Myocyte (in vitro differentiated cells): Measurements from ENCODE around the gene SLC29A3. TPM values are rescaled to one million over a fixed set of nuclear protein-coding genes. Genes with fewer than 3 reads are reported as not detected.

Source experiments
- DNase-seq: peaks from one replicate; pipeline ENCODE4 v3.0.0-alpha.2; 2012; ENCODE audit warnings: low read depth
- total RNA-seq: library from RNA; depleted of rRNA; stranded (reverse); fragments of >200 nt; gene quantifications from 2 replicates; pipeline ENCODE4 v1.2.3, GENCODE V29; 2014

SLC29A3 gene
- total RNA-seq, 1 donor from 2014 or later, result 1.3 TPM

DNA sequence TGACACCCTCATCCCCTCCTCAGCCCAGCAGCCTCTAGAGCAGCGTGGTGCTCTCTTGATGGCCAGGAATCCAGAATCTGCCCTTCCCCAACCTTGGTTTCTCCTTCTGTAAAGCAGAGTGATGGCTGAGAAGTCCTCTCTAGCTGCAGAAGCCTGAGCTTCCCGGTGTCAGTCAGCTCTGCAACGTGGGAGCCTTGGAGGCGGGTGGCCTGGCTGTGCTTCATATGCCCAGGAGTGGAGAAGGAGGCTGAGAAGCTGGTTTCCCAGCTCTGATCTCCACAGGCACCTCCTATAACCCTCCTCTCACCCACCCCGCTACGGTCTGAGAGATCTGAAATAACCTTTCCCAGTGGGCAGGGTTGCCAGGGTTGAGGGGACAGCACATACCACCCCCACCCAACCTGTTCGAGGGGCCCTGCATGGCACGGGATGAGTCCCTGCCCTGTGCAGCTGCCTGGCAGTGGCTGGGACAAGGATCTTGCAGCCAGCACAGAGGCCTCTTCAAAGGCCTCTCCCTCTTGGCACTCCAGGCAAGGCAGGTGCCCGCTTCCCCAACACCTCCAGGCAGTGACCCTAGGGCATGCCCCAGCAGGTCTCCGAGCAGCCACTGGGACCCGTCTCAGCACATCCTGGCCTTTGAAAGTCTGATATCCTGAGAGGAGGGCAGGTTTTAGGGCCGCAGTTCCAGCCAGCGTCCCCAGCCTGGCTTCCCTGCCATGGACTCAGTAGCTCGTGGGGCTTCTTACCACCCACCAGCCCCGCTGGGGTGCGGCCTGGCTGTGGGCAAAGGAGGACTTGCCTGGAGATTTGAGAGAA is 18.3 kb upstream of the SLC29A3 start:
- no peak for DNase-seq

DNA sequence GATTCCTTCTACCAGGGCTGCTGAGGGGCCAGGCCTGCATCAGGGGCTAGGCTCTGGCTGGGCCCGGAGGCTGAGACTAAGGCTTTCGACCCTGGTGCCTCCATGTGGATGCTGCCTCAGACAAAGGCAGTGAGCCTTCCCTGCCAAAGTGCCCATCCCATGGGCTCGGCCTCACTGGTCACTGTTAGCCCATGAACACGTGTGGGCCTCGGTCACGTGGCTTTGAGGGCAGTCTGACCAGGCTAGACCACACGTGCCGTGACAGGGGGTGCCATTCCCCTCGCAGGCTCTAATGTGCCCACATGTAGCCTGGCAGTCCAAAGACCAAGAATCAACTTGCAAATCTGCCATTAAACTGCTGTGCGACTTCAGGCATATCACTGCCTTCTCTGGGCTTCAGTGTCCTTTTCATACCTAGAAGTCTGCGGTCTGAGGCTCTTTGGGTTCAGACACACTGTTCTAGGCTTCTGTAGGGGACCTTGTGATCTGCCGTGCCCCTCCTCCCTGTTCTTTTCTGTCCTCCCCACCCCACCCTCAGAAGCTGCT is 17.6 kb upstream of the SLC29A3 start:
- no peak for DNase-seq

DNA sequence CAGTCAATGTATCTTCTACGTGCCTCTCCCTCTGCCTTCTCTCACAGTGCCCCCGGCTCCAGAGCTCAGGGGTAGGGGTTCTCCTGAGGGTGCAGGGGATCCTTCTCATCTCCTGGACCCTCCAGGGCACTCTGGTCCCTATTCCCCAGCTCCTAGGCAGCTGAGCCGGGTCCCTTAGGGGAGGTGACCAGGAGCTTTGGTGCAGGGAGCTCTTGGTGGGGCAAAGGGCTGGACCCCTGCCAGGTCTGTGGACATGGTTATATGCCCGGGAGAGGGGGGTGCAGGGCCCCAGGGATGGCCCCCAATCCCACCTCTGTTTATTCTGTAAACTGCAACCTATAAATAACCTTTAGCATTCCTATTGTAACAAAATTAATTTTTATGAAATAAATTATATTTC is 16.6 kb upstream of the SLC29A3 start:
- DNase-seq, result no peak

DNA sequence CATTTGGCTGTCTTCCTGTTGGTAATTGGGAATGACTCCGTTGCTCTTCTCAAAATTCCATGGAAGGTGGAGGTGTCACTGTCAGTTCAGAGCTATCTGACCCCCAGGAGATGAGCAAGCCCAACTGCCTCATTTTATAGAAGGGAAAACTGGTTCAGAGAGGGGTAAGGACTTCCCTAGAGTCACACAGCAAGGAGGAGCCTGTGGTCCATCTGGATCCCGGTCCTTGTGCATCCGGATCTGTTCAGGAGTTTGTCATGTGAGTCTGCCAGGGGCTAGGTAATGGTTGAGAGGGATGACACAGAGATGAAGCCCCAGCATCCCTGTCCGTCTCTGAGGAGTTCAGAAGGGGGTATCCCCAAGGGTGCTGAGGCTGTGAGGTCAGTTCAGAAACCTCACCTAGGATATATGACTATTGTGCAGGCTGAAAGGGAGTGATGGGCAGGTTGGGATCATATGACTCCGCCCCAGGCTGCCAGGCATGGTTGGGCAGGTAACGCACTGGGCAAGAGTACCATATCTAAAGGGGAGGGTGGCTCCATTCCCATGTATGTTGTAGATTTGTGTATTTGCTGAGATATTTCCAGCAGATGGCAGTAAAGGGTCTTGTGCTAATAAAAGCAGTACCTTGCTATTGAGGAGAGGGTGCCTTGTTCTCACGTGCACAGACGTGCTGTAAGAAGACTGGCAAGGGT is 16.0 kb upstream of the SLC29A3 start:
- DNase-seq, result peak; percentile 57

GRCh38 chr10:71303569-71303907 is 15.5 kb upstream of the SLC29A3 start:
- no peak for DNase-seq

GRCh38 chr10:71304914-71305313 is 14.1 kb upstream of the SLC29A3 start:
- no peak for DNase-seq

GRCh38 chr10:71306979-71307378 is 12.1 kb upstream of the SLC29A3 start:
- DNase-seq, result no peak

DNA sequence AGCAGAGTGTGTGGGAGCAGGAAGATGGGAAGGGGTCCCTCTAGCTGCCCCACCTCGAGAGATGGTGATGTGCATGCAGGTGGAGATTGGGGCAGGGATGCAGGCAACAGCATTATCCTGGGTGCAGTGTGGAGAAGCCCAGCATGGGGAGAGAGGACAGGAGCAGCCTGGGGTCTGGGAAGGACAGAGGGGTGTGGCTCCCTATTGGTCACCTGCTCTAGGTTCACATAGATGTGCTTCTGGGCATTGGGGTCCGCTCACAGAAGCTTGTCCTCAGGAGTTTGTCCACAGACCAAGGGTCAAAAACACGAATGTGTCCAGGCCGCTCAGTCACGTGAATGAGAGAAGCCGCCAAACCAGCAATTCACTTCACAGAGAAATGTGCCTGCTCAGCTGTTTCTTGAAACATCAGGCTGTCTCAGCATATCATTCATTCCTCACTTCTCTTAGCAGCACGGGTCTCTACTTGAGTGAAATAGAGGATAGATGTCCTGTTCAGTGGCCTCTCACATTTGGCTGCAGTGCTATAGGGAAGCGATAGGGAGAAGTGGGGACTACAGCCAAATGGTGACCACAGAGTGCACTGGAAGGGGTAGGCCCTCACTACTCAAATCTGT is 11.5 kb upstream of the SLC29A3 start:
- DNase-seq, result no peak

GRCh38 chr10:71308244-71308643 is 10.8 kb upstream of the SLC29A3 start:
- no peak for DNase-seq

- DNase-seq, result no peak
Observed at GRCh38 chr10:71308985-71309384, 10.1 kb upstream of the SLC29A3 start.

GRCh38 chr10:71309919-71310318 is 9.1 kb upstream of the SLC29A3 start:
- DNase-seq, result no peak

DNA sequence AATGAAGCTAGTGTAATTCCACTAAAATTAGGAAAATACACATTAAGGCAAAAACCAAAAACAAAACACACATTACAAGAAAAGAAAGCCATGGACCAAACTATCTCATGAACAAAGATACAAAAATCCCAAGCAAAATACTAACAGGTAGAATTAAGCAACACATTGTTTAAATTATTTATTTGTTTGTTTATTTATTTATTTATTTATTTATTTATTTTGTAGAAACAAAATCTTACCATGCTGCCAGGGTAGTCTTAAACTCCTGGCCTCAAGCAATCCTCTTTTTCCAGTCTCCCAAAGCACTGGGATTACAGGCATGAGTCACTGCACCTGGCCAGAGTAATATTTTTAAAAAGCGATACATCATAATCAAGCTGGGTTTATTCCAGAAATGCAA is 6.8 kb upstream of the SLC29A3 start:
- peak; percentile 16 for DNase-seq

DNA sequence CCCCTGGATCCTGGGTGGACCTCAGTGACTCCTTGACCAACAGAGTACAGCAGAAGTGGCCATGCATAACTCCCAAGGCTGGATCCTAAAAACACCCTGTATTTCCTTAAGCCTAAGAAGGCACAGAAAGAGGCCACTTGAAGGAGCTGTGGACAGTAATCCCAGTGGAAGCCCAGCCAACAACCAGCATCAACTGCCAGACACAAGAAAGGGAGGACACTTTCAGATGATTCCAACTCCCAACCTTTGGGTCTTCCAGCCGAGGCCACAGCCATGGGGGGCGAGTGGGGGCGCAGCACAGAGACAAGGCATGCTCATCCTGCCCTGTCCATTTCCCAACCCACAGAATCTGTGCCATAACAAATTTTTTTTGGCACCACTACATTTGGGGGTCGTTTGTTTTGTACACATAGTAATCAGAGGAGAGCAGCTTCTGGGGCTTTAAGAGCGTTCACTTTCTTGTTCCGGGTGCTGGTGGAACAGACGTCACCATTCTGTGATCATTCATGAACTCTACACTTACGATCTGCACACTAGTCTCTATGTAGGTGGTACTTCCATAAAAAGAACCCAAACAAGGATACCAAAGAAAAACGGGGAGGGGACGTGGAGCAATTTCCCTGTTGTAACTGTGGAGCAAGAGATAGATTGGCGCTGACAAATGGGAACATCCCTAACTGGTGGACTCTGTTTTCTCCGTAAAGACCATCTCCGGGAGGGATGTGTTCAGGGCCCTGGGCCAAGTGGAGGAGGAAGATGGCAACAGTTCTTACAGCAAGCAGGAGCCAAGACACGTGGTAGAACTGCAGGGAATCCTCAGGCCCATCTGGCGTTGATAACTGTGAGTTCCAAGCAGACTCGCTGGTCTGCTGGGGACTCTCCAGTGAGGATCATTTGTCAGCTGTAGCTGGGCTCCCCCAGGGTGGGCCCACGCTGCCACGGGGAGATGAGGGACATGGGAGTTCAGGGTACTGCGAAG is 6.0 kb upstream of the SLC29A3 start:
- peak; percentile 29 for DNase-seq

DNA sequence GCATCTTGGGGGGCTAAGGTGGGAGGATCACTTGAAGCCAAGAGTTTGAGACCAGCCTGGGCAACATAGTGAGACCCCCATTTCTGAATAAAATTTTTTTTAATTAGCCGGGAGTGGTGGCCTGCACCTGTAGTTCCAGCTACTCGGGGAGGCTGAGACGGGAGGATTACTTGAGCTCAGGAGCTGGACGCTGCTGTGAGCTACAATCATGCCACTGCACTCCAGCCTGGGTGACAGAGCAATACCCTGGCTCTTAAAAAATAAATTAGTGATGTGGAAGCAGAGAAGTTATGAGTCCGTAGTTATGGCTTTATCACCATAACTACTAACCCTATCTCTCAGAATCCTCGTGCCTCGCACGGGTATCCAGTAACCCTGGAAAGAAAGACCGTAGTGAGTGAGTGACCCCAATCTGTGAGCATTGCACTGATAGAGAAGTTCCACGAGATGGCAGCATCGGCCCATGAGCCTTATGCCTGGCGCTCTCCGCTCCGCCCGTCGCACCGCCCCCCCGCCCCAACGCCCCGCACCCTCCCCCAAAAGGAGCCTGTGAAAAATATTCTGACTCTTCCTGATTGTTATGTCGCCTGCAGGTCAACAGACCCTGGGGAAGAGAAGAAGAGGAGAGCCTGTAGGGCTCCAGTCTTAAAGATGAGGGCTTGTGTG is 4.9 kb upstream of the SLC29A3 start:
- DNase-seq, result peak; percentile 51

DNA sequence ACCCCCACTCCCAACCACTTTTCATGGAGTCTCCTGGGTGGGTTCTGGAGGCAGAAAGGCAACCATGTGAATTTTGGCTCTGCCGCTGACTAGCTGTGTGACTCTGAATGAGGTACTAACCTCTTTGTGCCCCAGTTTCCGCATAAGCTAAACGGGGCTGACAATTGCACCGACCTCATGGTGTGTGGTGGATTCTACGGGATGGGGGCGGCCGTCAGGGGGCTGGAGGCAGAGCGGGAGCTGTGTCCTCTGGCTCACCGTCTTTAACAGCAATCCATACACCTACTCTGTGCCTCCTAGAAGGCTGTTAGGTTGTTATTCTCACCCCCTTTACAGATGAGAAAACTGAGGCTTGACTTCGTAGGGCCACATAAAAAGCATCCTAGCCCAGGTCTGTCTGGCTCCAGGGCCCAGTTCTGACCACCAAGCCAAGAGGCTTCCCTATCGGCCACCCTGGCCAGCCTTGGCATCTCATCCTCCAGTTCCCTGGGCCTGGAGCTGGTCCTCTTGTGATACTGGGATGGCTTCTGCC is 4.3 kb upstream of the SLC29A3 start:
- DNase-seq, result no peak

DNA sequence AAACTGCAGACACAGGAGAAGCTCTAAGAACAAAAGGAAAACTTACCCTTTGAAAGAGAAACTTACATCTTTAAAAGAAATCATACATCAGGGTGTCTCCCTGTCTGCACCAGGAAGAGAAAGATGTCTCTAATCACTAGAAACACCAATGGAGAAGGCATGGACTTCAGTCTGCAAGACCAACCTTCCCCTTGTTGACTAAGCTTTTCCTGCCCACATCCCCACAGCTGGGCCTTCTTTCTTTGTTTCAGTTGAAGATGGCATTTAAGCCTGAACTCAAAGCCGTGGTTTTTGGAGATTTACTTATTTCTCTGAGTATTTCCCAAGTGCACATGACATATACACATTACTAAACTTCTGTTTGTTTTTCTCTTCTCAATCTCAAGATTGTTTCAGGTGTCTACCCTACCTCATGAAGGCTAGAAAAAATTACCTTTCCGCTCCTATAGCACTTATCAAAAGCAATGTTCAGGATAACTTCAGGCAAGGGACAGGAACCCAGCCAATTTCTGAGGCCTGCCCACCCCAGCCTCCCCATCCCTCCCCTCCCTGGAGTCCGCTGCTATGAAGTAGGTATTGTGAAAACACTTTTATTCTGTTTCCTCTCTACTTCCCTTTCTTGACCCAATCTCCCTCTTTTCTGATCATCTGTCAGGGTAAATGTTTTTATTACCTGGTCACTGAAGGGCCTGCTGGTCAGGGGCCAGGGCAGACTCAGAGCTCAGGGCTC is 2.8 kb upstream of the SLC29A3 start:
- no peak for DNase-seq

GRCh38 chr10:71316786-71317160 is 2.3 kb upstream of the SLC29A3 start:
- DNase-seq, result no peak

DNA sequence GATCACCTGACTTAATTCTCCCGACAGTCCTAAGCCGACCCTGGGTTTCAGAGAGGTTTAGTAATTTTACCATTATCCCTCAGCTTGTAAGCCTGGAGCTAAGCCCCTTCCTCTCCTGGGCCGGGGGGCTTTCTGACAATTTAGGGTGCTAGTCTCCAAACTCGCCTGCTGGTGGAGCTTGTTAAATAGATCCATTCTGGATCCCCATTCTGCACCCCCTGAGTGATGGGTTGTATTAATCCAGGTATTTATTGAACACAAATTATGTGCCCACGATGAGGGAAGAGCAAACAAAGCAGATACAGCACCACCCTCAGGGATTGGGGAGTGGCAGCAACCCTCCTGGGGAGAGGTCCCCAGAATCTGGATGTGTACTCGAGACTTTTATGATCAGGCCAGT is 1.3 kb upstream of the SLC29A3 start:
- no peak for DNase-seq

DNA sequence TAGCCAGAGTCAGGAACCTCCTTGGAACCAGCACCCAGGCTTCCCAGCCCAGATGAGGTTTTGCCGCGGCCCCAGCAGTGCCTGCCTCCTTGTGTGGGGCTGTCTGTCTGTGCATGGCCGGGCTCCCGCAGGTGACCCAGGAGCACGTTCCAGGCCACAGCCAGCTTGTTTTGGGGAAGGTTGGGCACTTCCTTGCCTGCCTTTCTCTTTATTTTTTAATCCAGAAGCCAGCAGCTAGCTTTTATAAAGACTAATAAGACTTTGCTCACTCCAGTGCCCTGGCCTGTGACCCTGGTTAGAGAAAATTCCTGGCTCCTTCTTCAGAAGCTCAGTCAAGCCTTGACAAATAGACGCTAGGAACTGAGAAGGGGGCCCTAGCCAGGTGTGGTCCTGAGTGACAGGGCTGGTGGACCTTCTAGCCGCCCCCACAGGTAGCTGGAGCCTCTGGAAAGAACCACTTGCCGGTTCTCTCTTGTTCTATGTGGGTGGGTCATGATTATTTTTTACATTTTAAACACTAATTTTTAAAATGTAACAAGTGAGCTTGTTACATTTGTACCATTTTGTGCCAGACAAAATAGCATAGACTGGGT is 837 bp downstream of the SLC29A3 start:
- no peak for DNase-seq
